IPS-18a (cell line): Measurements from ENCODE around the gene OCA2.

ENCODE experiments used
- H3K27ac ChIP-seq: one replicate; pipeline ENCODE4 v1.5.1; 2013; ENCODE audit warnings: low read length
- H3K27me3 ChIP-seq: one replicate; pipeline ENCODE4 v1.6.1; 2013; ENCODE audit warnings: mild to moderate bottlenecking, low read length; ENCODE audit not compliant: control insufficient read depth, insufficient read depth
- H3K36me3 ChIP-seq: one replicate; pipeline ENCODE4 v1.6.1; 2013; ENCODE audit warnings: low read depth, low read length; ENCODE audit not compliant: control insufficient read depth
- H3K4me1 ChIP-seq: one replicate; pipeline ENCODE4 v1.6.1; 2013; ENCODE audit warnings: low read depth, low read length; ENCODE audit not compliant: control insufficient read depth
- H3K4me3 ChIP-seq: one replicate; pipeline ENCODE4 v1.5.1; 2013; ENCODE audit warnings: low read length
- H3K9ac ChIP-seq: one replicate; pipeline ENCODE4 v1.6.1; 2013; ENCODE audit warnings: mild to moderate bottlenecking, low read length, moderate library complexity
- H3K9me3 ChIP-seq: one replicate; pipeline ENCODE4 v1.6.1; 2013; ENCODE audit warnings: low read depth, low read length; ENCODE audit not compliant: control insufficient read depth

Gene OCA2

DNA sequence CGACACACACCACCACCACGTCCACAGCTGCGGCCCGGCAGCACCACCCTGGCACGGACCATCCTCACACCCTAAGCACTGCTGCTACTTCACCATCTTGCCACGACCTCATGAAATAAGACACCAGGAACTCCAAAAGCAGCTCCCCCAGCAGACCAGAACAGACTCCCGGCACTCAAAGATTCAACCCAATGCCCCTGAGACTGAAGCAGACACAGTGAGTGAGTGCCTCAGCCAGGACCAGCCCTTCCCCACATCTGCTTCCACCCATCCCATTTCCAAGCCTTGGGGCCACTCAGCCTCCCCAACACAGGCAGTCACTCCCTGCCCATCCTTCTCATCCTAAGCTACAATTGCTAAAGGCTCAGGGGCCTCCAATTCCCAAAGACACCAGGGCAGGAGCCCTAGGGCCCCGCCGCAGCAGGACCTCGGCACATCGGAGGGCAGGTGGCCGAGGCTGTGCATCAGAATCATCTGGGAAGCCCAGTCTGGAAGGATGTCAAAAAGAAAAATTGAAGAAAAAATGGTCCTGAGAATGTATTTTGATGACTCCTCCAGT lies 18.4 kb upstream of the OCA2 start:
- Histone ChIP-seq H3K9me3 (no peaks in the 10 kb centered on the region), H3K9ac (no peak overlapping the region), H3K36me3 (peaks cover 76% of the 10 kb centered on the region), H3K4me1 (no peaks in the 10 kb centered on the region), H3K27ac (no peak overlapping the region), H3K4me3 (no peak overlapping the region), H3K27me3 (no peaks in the 10 kb centered on the region)

DNA sequence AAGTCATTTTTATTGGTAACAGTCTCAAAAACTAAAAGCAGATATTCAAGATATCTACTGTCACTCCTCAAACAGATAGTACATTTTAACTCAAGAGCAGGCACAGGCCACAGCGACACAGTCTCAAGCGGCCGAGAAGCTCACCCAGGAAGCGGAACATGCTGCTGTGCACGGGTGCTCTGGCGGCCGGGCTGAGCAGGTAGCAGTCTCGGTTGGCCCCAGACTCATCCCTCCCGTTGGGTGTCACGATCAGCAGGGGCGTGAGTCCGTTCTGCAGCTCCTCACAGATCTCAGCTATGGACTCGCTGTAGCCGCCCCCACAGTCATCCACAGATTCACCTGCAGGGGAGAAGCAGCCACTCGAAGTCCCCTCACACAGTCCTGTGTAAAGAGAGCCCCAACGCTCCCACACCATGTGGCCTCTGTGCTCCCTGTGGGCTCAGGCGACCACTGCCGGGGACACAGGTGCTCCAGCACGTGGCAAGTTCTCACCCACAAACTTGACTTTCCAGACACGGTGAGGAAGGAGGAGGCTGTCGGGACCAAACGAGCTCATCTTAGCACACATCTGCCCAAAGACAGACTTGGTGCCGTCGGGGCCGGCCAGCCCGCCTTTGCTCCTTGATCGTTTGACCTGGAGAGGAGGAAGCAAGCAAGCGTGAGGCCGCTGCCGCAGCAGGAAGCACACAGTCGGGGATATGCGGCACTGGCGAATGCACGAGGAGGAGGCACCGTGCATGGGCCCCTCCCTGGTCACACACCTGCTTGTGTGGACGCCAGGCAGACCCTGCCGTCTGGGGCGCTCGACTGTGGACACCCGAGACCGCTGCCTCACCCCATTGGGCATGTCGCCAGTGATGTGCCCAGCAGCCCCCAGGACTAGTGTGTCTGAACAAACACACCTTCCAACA lies 17.7 kb upstream of the OCA2 start:
- no peaks in the 10 kb centered on the region for H3K27me3 ChIP-seq
- H3K9me3 ChIP-seq, result no peaks in the 10 kb centered on the region
- H3K27ac ChIP-seq, result no peak overlapping the region
- no peak overlapping the region for H3K9ac ChIP-seq
- no peak overlapping the region for H3K4me3 ChIP-seq
- H3K36me3 ChIP-seq, result peaks cover 84% of the 10 kb centered on the region
- no peaks in the 10 kb centered on the region for H3K4me1 ChIP-seq

DNA sequence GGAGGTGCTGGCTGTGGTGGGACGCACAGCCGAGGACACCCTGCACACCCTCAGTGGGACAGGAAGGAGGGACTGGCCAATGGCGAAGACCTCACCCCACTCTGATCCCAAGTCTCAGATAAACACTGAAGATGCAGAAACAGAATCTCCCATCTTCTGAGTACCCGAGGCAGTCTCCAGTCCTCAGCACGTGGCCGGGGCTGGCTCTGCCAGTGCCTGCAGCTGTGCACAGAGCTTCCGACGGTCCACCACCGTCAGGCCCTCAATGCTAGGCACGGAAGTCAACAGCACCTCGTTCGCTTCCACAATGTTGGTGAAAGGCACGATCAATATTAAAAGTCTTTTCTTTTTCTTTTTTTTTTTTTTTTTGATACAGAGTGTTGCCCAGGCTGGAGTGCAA lies 16.8 kb upstream of the OCA2 start:
- H3K4me1 ChIP-seq, result no peaks in the 10 kb centered on the region
- peaks cover 82% of the 10 kb centered on the region for H3K36me3 ChIP-seq
- no peaks in the 10 kb centered on the region for H3K27me3 ChIP-seq
- H3K9me3 ChIP-seq, result no peaks in the 10 kb centered on the region
- H3K4me3 ChIP-seq, result no peak overlapping the region
- H3K27ac ChIP-seq, result no peak overlapping the region
- no peak overlapping the region for H3K9ac ChIP-seq

DNA sequence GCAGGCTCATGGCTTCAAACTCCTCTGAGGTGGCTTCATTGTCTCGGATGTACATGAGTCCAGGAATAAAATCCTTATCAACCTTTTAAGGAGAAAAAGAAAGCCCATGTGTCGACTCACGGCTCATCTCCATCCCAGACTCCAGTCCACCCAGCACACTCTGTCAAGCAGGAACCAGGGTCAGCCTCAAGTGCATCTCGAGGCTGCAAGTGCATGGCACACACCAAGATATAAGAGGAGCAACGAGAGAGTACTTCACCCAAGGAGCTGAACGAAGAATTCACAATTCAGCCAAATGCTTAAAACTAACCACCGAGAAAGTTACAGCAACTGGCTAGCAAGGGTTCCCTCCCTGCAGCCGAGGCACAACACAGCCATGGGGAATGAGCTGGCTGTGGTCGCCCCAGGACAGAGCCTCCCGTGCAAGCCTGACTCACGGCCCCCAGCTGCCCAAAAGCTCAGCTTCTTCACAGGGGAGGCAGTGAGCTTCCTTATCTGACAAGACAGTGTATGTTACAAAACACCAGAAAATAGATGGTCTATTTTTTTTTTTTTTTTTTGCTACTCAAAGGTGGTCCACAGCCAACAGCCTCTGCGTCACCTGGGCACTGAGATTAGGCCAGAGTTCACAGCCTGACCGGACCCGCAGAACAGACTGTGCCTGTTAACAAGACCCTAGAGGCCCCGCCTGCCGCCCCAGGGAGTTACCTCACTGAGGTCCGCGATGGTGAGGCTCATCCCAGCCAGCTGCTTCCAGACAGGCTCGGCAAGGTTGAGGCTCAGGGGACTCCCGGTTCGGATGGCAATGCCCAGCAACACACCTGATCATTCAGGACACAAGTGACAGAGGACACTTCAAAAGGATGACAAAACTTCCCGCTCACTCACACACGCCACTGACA lies 15.9 kb upstream of the OCA2 start:
- Histone ChIP-seq H3K4me3 (no peak overlapping the region), H3K36me3 (peaks cover 73% of the 10 kb centered on the region), H3K27me3 (no peaks in the 10 kb centered on the region), H3K9ac (no peak overlapping the region), H3K9me3 (no peaks in the 10 kb centered on the region), H3K27ac (no peak overlapping the region), H3K4me1 (no peaks in the 10 kb centered on the region)

DNA sequence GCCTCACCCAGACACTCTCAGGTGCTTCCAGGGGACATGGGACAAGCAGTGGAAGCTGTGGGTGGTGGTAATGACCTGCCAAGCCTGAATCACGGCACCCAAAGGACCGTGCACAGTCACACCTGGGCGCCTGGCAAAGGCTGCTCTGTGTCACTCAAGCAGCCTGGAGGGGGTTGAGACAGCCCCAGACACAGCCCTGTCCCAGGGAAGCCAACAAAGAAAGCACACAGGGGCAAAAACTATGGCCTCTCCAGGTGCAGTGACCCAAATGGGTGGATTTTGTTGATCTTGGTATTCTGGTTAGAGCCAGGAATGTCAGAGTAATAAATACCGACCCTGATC lies 15.0 kb upstream of the OCA2 start:
- H3K4me3 ChIP-seq, result no peak overlapping the region
- no peaks in the 10 kb centered on the region for H3K9me3 ChIP-seq
- peaks cover 67% of the 10 kb centered on the region for H3K36me3 ChIP-seq
- H3K27ac ChIP-seq, result no peak overlapping the region
- H3K27me3 ChIP-seq, result no peaks in the 10 kb centered on the region
- no peak overlapping the region for H3K9ac ChIP-seq
- H3K4me1 ChIP-seq, result no peaks in the 10 kb centered on the region

DNA sequence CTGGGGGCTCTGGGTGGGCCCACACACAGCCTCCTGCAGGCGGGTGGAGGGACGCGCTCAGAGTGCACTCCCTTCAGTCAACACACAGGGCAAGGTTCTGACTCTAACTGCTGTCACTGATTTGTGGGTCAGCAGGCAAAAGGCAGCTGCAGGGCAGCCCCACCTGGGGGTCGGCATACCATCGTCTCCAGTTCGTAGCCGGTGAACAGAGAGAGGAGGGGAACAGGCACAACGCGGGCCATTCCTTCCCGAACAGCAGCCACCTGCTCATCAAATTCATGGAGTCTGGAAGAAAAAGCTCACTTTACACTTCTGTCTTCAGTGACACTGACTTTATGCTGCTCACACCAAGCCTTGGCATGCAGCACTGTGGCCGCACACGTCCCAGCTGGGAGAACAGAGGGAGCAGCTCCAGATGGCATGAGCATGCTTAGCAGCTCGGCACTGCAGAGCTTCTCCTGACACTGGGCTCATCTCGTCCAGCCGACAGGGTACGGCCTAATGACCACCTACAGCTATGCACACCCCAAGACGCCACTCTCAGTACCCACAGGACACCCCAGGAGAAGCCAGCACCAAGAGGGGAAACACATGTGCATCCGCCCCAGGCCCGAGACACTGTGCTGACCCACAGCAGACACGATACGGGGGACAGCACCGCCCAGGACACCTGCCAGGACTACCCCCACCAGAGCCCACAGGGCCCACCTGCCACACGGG lies 14.4 kb upstream of the OCA2 start:
- Histone ChIP-seq H3K27ac (no peak overlapping the region), H3K9me3 (no peaks in the 10 kb centered on the region), H3K4me3 (no peak overlapping the region), H3K27me3 (peaks cover 2% of the 10 kb centered on the region), H3K9ac (no peak overlapping the region), H3K36me3 (peaks cover 65% of the 10 kb centered on the region), H3K4me1 (no peaks in the 10 kb centered on the region)

DNA sequence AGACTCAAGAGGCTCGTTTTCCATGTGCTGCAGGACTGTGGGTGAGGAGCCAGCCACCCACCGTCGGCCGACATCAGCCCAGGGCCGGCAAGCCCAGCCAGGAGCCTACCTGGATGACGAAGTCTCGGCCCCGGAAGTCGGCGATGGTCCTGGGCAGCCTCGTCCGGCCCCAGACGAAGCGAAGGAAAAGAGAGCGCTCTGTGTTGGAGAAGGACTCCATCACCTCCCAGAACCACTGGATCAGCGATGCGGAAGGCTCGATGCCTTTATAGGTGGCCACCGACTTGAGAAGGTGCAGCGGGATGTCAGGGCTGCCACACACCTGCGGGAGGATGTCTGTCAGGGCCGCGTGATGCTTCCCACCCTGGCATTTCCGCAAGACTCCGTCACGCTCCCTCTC lies 13.8 kb upstream of the OCA2 start:
- H3K36me3 ChIP-seq, result peaks cover 59% of the 10 kb centered on the region
- no peaks in the 10 kb centered on the region for H3K4me1 ChIP-seq
- H3K4me3 ChIP-seq, result no peak overlapping the region
- no peak overlapping the region for H3K27ac ChIP-seq
- H3K9me3 ChIP-seq, result no peaks in the 10 kb centered on the region
- no peak overlapping the region for H3K9ac ChIP-seq
- H3K27me3 ChIP-seq, result peaks cover 8% of the 10 kb centered on the region

DNA sequence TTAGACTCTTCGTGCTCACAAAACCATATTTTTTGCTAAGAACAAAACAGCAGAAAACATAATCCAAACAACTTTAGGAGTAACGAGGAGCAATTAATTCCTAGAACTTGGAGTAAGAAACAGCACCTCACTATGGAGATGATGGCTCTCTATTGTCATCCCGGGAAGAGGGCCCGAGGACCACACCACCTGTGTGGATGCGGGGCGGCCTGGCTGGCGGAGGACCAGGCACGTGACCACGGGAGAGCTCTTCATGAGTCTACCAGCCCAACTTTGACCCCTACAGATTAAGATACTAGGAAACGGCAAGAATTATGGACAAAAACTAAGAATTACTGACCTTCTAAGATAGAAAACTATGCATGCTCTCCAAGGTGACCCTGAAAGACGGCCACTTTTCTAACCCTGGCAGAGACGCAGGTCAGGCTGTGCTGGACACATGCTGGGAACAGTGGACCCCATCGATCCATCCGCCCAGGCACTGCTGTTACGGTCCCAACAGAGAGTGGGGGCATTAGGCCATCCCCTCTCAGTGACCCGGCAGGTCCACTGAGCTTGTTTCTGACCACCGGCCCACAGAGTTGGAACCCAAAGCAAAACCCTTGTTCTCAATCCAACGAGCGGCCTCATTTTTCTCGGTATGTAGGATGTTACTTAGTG lies 13.1 kb upstream of the OCA2 start:
- Histone ChIP-seq H3K4me1 (no peaks in the 10 kb centered on the region), H3K4me3 (no peak overlapping the region), H3K9ac (no peak overlapping the region), H3K36me3 (peaks cover 53% of the 10 kb centered on the region), H3K9me3 (no peaks in the 10 kb centered on the region), H3K27ac (no peak overlapping the region), H3K27me3 (peaks cover 15% of the 10 kb centered on the region)

DNA sequence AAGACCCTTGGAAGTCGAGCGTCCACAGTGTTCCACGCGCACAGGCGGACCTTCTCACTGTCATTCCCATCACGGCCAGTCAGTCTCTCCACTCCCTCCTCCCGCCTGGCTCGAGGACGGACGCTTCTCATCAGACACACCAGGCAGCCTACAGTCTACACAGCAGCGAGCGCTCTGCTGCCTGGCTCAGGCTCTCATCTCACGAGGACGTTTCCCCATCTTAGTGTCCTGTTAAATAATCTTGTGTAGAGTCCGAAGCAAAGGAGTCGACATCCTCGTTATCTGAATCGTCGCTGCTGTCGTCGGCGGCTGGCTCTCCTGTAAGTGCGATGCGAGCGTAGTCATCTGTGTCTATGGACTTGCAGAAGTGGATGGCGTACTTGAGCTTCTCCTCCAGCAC lies 12.4 kb upstream of the OCA2 start:
- H3K27ac ChIP-seq, result no peak overlapping the region
- peaks cover 46% of the 10 kb centered on the region for H3K36me3 ChIP-seq
- H3K4me3 ChIP-seq, result no peak overlapping the region
- no peak overlapping the region for H3K9ac ChIP-seq
- H3K27me3 ChIP-seq, result peaks cover 22% of the 10 kb centered on the region
- no peaks in the 10 kb centered on the region for H3K9me3 ChIP-seq
- no peaks in the 10 kb centered on the region for H3K4me1 ChIP-seq

DNA sequence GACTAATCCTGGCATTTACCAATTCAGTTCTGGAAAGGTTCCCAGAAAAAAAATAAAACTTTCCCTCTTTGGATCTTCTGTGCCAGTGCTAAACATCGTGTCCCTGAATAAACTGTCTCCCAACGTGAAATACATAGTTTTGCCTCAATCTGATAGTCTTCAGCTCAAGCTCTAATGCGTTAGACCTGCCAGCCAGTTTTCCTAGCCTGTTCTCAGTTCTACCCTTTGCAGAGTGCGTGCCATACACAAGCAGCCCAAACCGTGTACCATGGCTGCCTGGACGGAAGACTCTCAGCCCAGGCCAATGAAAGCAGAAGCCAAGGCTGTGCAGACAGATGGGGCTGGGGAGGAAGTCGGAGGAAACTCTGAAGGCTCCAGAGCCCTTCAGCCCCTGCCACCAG lies 11.4 kb upstream of the OCA2 start:
- Histone ChIP-seq H3K9me3 (no peaks in the 10 kb centered on the region), H3K27ac (no peak overlapping the region), H3K4me1 (no peaks in the 10 kb centered on the region), H3K27me3 (peaks cover 33% of the 10 kb centered on the region), H3K9ac (no peak overlapping the region), H3K4me3 (no peak overlapping the region), H3K36me3 (peaks cover 38% of the 10 kb centered on the region)
